CD4-positive, alpha-beta T cell (primary cell): ENCODE data around the gene SMDT1. TPM values are rescaled to one million over a fixed set of nuclear protein-coding genes. Genes with fewer than 3 reads are reported as not detected.
"Not testable (repeated sequence)": the region's sequence is repeated elsewhere in the genome, so short reads cannot be mapped to it uniquely, and the experiment has no call there.

Source experiments
- ATAC-seq: fragments of 200-7000 bp; cut with Tn5 transposase; one replicate; pipeline ENCODE4 v1.10.0; 2022; ENCODE audit warnings: mild to moderate bottlenecking; ENCODE audit not compliant: poor library complexity
- CTCF ChIA-PET: fragments of 350-600 bp; sonication (Branson Sonifier 250); formaldehyde crosslinking; loops from one replicate; lab custom pipeline; 2021; ENCODE audit warnings: antibody characterized with exemption, inconsistent platforms; lab: Charles Lee
- POLR2A ChIA-PET: fragments of 350-600 bp; sonication (Branson Sonifier 250); formaldehyde crosslinking; loops from one replicate; lab custom pipeline; 2021; ENCODE audit warnings: antibody characterized with exemption, inconsistent platforms; lab: Charles Lee
- DNase-seq, 14 experiments: peaks; one replicate each; pipeline ENCODE4 v3.0.0-alpha.2; 2013 to 2020; ENCODE audit warnings: mixed read lengths in 2 of 14
- H3K27ac ChIP-seq, 2 donors: one replicate each; pipeline versions ENCODE4 v1.5.1 to v1.7.0; 2013; ENCODE audit warnings: low read length in 2 of 2, low read depth in 1 of 2, mild to moderate bottlenecking in 1 of 2
- H3K27me3 ChIP-seq, 2 experiments: 1 replicate in 1 of 2; 2 replicates in 1 of 2; pipeline versions ENCODE4 v1.6.1 to v1.7.0; 2013; ENCODE audit warnings: low read length in 2 of 2, control low read depth in 1 of 2, mild to moderate bottlenecking in 1 of 2, moderate library complexity in 1 of 2; ENCODE audit not compliant: insufficient read depth in 2 of 2, control insufficient read depth in 1 of 2
- H3K36me3 ChIP-seq: one replicate; pipeline ENCODE4 v1.6.1; 2013; ENCODE audit warnings: low read length, control low read depth; ENCODE audit not compliant: insufficient read depth
- H3K4me1 ChIP-seq: one replicate; pipeline ENCODE4 v1.6.1; 2013; ENCODE audit warnings: low read length, control low read depth; ENCODE audit not compliant: insufficient read depth
- H3K4me3 ChIP-seq: one replicate; pipeline ENCODE4 v1.5.1; 2013; ENCODE audit warnings: mild to moderate bottlenecking, low read length, moderate library complexity
- H3K9me3 ChIP-seq, 2 experiments: 1 replicate in 1 of 2; 2 replicates in 1 of 2; pipeline versions ENCODE4 v1.6.1 to v1.7.0; 2013; ENCODE audit warnings: low read length in 2 of 2, mild to moderate bottlenecking in 2 of 2, control low read depth in 1 of 2, moderate library complexity in 1 of 2; ENCODE audit not compliant: control insufficient read depth in 1 of 2, insufficient read depth in 1 of 2
- H3K27ac Mint-ChIP-seq: one replicate; pipeline ENCODE4 v1.8.0; 2020; ENCODE audit warnings: mixed read lengths
- H3K27me3 Mint-ChIP-seq: one replicate; pipeline ENCODE4 v1.8.0; 2021; ENCODE audit warnings: mixed read lengths
- H3K36me3 Mint-ChIP-seq: one replicate; pipeline ENCODE4 v1.8.0; 2021; ENCODE audit warnings: low read depth, mixed read lengths
- H3K4me1 Mint-ChIP-seq: one replicate; pipeline ENCODE4 v1.8.0; 2021; ENCODE audit warnings: low read depth, mixed read lengths
- H3K4me3 Mint-ChIP-seq: one replicate; pipeline ENCODE4 v1.8.0; 2020; ENCODE audit warnings: mild to moderate bottlenecking, mixed read lengths
- H3K9me3 Mint-ChIP-seq: one replicate; pipeline ENCODE4 v1.8.0; 2020; ENCODE audit warnings: mixed read lengths
- CTCF ChIP-seq: fragments of 200-600 bp; IDR thresholded peaks from one replicate; pipeline ENCODE4 v1.8.0; 2022; ENCODE audit warnings: antibody characterized with exemption, mild to moderate bottlenecking
- intact Hi-C, 2 experiments: fragments of 100-400 bp; cut with DNase I in 1 of 2; cut with micrococcal nuclease in 1 of 2; formaldehyde crosslinking; loops; one replicate each; pipeline versions ENCODE4 v1.15.1 to v1.9.0; 2023 to 2025; cut with DNase I, micrococcal nuclease
- total RNA-seq, 174 experiments: library from RNA in 2 of 174; stranded (reverse) in 2 of 174; gene quantifications; one replicate each; pipeline ENCODE4 v1.2.3 and lab custom pipeline; 2021 to 2026

SMDT1 gene
- total RNA-seq, 2 experiments from 2014 or later: 84.7 to 86.4 TPM

GRCh38 chr22:42069801-42070516, 9.5 kb upstream of the SMDT1 start:
- no peak for TF ChIP-seq CTCF
- POLR2A ChIA-PET: interaction anchor here (0.8 to 4.3 kb wide), 5 partner anchors 9 to 374 kb away, joined by 3 to 43 read pairs (median 6); partner anchors contain the start of genes NDUFA6, SMDT1 and WBP2NL
- ATAC-seq: no peak

GRCh38 chr22:42070517-42071422, 8.7 kb upstream of the SMDT1 start, which contains the start of gene NAGA:
Gene NAGA (minus strand): TSS chr22:42070812. CDS start chr22:42070297, 515 bp downstream.
- intact Hi-C loops: loop anchor here (5.0 to 10.0 kb wide), 3 partner anchors 73 to 544 kb away; partner anchors contain the start of genes POLDIP3 (in 1 of the 2) and WBP2NL (in 1 of the 2)
- peak within 1 kb of the TSS; percentile 74 to 76 for H3K27ac ChIP-seq
- ChIA-PET POLR2A (interaction anchor here (0.8 to 4.3 kb wide), 5 partner anchors 9 to 374 kb away, joined by 3 to 43 read pairs (median 6); partner anchors contain the start of genes NDUFA6, SMDT1 and WBP2NL), CTCF (interaction anchor here (1.5 to 2.0 kb wide), 2 partner anchors 9 to 20 kb away, joined by 3 to 11 read pairs; partner anchors contain the start of genes NDUFA6 and SMDT1)
- H3K27me3 ChIP-seq: no peaks in the 10 kb centered on the region
- peaks cover 55% of the 10 kb centered on the region for H3K4me1 ChIP-seq
- ATAC-seq (peak; percentile 98), DNase-seq (peak; percentile 75 to 96 (median 86))
- Mint-ChIP-seq H3K27me3 (no peaks in the 10 kb centered on the region), H3K4me1 (peaks cover 59% of the 10 kb centered on the region), H3K27ac (peak within 1 kb of the TSS; percentile 95), H3K9me3 (no peaks in the 10 kb centered on the region), H3K36me3 (peaks cover 28% of the 10 kb centered on the region), H3K4me3 (peak within 1 kb of the TSS; percentile 95)
- peak within 1 kb of the TSS; percentile 84 for H3K4me3 ChIP-seq
- TF ChIP-seq CTCF: no peak
- no peaks in the 10 kb centered on the region for H3K9me3 ChIP-seq
- peaks cover 18% of the 10 kb centered on the region for H3K36me3 ChIP-seq

More at GRCh38 chr22:42069801-42070516, 9.5 kb upstream of the SMDT1 start:
- Mint-ChIP-seq H3K36me3 (peaks cover 36% of the 10 kb centered on the region), H3K4me1 (peaks cover 52% of the 10 kb centered on the region), H3K27me3 (no peaks in the 10 kb centered on the region), H3K9me3 (no peaks in the 10 kb centered on the region), H3K4me3 (peak overlapping the region; percentile 95), H3K27ac (peak overlapping the region; percentile 95)
- peak overlapping the region; percentile 74 to 76 for H3K27ac ChIP-seq
- H3K4me1 ChIP-seq: peaks cover 49% of the 10 kb centered on the region
- peak overlapping the region; percentile 84 for H3K4me3 ChIP-seq
- peak in 2 of 14 experiments; percentile 10 to 49 for DNase-seq
- H3K9me3 ChIP-seq: no peaks in the 10 kb centered on the region
- peaks cover 24% of the 10 kb centered on the region for H3K36me3 ChIP-seq
- CTCF ChIA-PET: interaction anchor here (1.5 to 2.0 kb wide), 2 partner anchors 10 to 21 kb away, joined by 3 to 11 read pairs; partner anchors contain the start of genes NDUFA6 and SMDT1
- no peaks in the 10 kb centered on the region for H3K27me3 ChIP-seq
- intact Hi-C loops: loop anchor here (2.0 to 10.0 kb wide), 4 partner anchors 23 to 545 kb away; partner anchors contain the start of genes POLDIP3 (in 1 of the 2) and WBP2NL (in 1 of the 2)

GRCh38 chr22:42071508-42071907, 8.0 kb upstream of the SMDT1 start:
- H3K9me3 Mint-ChIP-seq, DNase-seq, H3K27me3 ChIP-seq, H3K9me3 ChIP-seq, ATAC-seq, H3K27me3 Mint-ChIP-seq: not testable (repeated sequence)
- H3K4me1 Mint-ChIP-seq: peaks cover 62% of the 10 kb centered on the region
- CTCF ChIA-PET: interaction anchor here (2.0 kb wide), 1 partner anchor 19 kb away, joined by 11 read pairs; the partner anchor contains the start of gene NDUFA6
- POLR2A ChIA-PET: interaction anchor here (3.3 to 4.3 kb wide), 2 partner anchors 8 to 19 kb away, joined by 16 to 43 read pairs; partner anchors contain the start of genes NDUFA6 and SMDT1
- intact Hi-C loops: loop anchor here (5.0 to 10.0 kb wide), 3 partner anchors 74 to 543 kb away; partner anchors contain the start of genes POLDIP3 (in 1 of the 2) and WBP2NL (in 1 of the 2)
- Histone ChIP-seq H3K4me3 (peak overlapping the region; percentile 84), H3K4me1 (peaks cover 55% of the 10 kb centered on the region), H3K27ac (peak overlapping the region in 1 of 2 donors; percentile 65), H3K36me3 (peaks cover 16% of the 10 kb centered on the region)
- peak overlapping the region; percentile 95 for H3K4me3 Mint-ChIP-seq
- peaks cover 23% of the 10 kb centered on the region for H3K36me3 Mint-ChIP-seq
- H3K27ac Mint-ChIP-seq: peak overlapping the region; percentile 95
